Measurements from ENCODE around the gene MCM10. TPM values are rescaled to one million over a fixed set of nuclear protein-coding genes. Genes with fewer than 3 reads are reported as not detected.

Gene MCM10
- 10 to 100 TPM in 1 of 4 donors, 1 to 10 TPM in 3; 1.3 to 15.7 (median 4.0) TPM for total RNA-seq

GRCh38 chr10:13160934-13161856 lies at the start of gene MCM10:
Gene MCM10, plus strand, starts transcription at chr10:13161558. Its CDS starts 2,645 bp downstream, at chr10:13164203.
- TF ChIP-seq, protein P1, sequence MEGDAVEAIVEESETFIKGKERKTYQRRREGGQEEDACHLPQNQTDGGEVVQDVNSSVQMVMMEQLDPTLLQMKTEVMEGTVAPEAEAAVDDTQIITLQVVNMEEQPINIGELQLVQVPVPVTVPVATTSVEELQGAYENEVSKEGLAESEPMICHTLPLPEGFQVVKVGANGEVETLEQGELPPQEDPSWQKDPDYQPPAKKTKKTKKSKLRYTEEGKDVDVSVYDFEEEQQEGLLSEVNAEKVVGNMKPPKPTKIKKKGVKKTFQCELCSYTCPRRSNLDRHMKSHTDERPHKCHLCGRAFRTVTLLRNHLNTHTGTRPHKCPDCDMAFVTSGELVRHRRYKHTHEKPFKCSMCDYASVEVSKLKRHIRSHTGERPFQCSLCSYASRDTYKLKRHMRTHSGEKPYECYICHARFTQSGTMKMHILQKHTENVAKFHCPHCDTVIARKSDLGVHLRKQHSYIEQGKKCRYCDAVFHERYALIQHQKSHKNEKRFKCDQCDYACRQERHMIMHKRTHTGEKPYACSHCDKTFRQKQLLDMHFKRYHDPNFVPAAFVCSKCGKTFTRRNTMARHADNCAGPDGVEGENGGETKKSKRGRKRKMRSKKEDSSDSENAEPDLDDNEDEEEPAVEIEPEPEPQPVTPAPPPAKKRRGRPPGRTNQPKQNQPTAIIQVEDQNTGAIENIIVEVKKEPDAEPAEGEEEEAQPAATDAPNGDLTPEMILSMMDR (IDR thresholded peaks at IDR 0.05), result peak; percentile 77 to 94 (median 92)
- TF ChIP-seq POLR2A (IDR thresholded peaks at IDR 0.05), result no peak
- peak within 1 kb of the TSS in 1 of 4 donors; percentile 25 for H3K27ac ChIP-seq

GRCh38 chr10:13113544-13113943 lies 47.8 kb upstream of the MCM10 start:
- Histone ChIP-seq H3K9me3 (no peaks in the 10 kb centered on the region), H3K27ac (peak overlapping the region in 1 of 4 donors; percentile 19), H3K27me3 (no peaks in the 10 kb centered on the region), H3K4me1 (peaks cover 0 to 3% (median 0%) of the 10 kb centered on the region in 4 donors), H3K36me3 (peaks cover 0 to 71% (median 0%) of the 10 kb centered on the region in 3 donors), H3K4me3 (no peak overlapping the region)
- DNase-seq, result no peak
- TF ChIP-seq, protein P1 (IDR thresholded peaks at IDR 0.05), result no peak

More at GRCh38 chr10:13160934-13161856, at the start of gene MCM10:
- Histone ChIP-seq H3K36me3 (no peaks in the 10 kb centered on the region), H3K9me3 (no peaks in the 10 kb centered on the region), H3K27me3 (no peaks in the 10 kb centered on the region), H3K4me3 (peak within 1 kb of the TSS; percentile 49 to 72 (median 58)), H3K4me1 (peaks cover 0 to 14% (median 4%) of the 10 kb centered on the region in 4 donors)
- DNase-seq, result peak; percentile 96 to 99 (median 97)

GRCh38 chr10:13115832-13116803 lies 45.2 kb upstream of the MCM10 start:
- H3K36me3 ChIP-seq, result peaks cover 0 to 69% (median 0%) of the 10 kb centered on the region in 3 donors
- TF ChIP-seq, protein P1 (IDR thresholded peaks at IDR 0.05), result no peak
- peak in 1 of 2 donors; percentile 6 for TF ChIP-seq POLR2A (IDR thresholded peaks at IDR 0.05)
- H3K27me3 ChIP-seq, result no peaks in the 10 kb centered on the region
- H3K4me1 ChIP-seq, result no peaks in the 10 kb centered on the region
- H3K4me3 ChIP-seq, result peak overlapping the region in 2 of 4 donors; percentile 13 to 18
- peak in 2 of 3 donors; percentile 57 to 59 for DNase-seq
- no peaks in the 10 kb centered on the region for H3K9me3 ChIP-seq
- H3K27ac ChIP-seq, result peak overlapping the region; percentile 21 to 93 (median 80)

DNA sequence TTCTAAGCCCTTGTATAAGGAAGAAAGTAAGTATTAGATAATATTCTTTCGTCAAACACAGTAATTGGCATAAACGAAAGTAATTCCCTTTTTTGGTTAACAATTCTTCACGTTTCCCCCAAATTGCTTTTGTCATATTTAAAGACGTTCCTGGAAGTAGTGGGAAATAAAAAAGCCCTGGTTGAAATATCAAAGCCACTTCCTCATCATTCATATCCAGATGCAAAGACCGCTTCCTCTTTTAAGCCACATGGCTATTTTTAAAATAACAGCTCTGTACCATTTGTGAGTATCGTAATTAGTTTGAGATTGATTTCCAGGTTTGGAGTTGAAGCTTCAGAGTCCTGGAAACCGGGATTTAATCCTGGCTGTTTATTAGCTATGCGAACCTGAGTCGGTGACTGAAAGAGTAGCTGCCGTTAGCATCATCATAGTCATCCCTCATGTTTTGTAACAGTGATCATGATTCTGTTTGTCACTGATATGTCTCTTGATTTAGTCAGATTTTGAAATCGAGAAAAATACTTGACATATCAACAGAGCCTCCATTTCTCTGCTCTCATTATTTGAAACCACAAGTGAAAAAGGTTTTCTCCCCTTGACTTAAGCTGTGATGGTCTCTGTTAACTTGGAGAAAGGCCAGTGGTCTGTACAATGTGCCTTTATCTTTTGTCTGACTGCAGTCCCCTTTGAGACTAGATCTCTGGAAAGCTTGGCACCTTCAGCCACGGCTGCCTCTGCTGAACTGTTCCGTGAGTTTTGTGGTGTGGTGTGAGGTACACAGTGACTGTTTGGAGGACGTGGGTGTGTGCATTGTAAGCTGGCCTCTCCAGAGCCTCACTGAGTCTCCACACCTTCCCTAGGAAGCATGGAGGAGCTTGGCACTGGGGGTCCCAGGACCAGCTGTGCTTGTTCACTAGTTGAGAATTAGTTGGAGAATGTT lies 43.2 kb upstream of the MCM10 start:
- Histone ChIP-seq H3K27me3 (no peaks in the 10 kb centered on the region), H3K9me3 (no peaks in the 10 kb centered on the region), H3K36me3 (peaks cover 0 to 72% (median 0%) of the 10 kb centered on the region in 3 donors), H3K4me3 (no peak overlapping the region), H3K4me1 (no peaks in the 10 kb centered on the region), H3K27ac (no peak overlapping the region)
- no peak for DNase-seq
- TF ChIP-seq, protein P1 (IDR thresholded peaks at IDR 0.05), result no peak
- TF ChIP-seq POLR2A (IDR thresholded peaks at IDR 0.05), result no peak
